ENCODE results near the gene FGL2. TPM values are rescaled to one million over a fixed set of nuclear protein-coding genes. Genes with fewer than 3 reads are reported as not detected.
"Not testable (repeated sequence)": the region's sequence is repeated elsewhere in the genome, so short reads cannot be mapped to it uniquely, and the experiment has no call there.

The FGL2 gene
- total RNA-seq, 1 experiment from 2014 or later = 22.6 TPM

GRCh38 chr7:77181015-77181595 lies 18.5 kb downstream of the FGL2 start:
- H3K9me3 ChIP-seq (ENCODE audit: low read length) = no peaks in the 10 kb centered on the region
- DNase-seq = no peak
- no peaks in the 10 kb centered on the region for H4K20me1 ChIP-seq (ENCODE audit: insufficient read depth, low read depth, low read length)
- H3K4me1 ChIP-seq (ENCODE audit: low read length) = no peaks in the 10 kb centered on the region
- H3K36me3 ChIP-seq (ENCODE audit: insufficient read depth, low read length) = no peaks in the 10 kb centered on the region
- H2AFZ ChIP-seq (ENCODE audit: low read length) = no peak overlapping the region
- no peaks in the 10 kb centered on the region for H3K79me2 ChIP-seq (ENCODE audit: low read length)
- H3K9ac ChIP-seq (ENCODE audit: low read length) = no peak overlapping the region
- no peaks in the 10 kb centered on the region for H3K9me2 ChIP-seq (replicated peaks; ENCODE audit: insufficient read depth, low read length)
- no peaks in the 10 kb centered on the region for H3K27me3 ChIP-seq (ENCODE audit: low read length)
- no peak overlapping the region for H3K4me3 ChIP-seq (ENCODE audit: low read length)
- no peak overlapping the region for H3K27ac ChIP-seq (ENCODE audit: low read length)
- no peak overlapping the region for H3K4me2 ChIP-seq (ENCODE audit: low read depth, low read length, poor library complexity, severe bottlenecking)

GRCh38 chr7:77178024-77178423 lies 21.6 kb downstream of the FGL2 start:
- H2AFZ ChIP-seq (ENCODE audit: low read length); H3K4me2 ChIP-seq (ENCODE audit: low read depth, low read length, poor library complexity, severe bottlenecking); H3K79me2 ChIP-seq (ENCODE audit: low read length); H3K9ac ChIP-seq (ENCODE audit: low read length); DNase-seq; H4K20me1 ChIP-seq (ENCODE audit: insufficient read depth, low read depth, low read length); H3K4me1 ChIP-seq (ENCODE audit: low read length); H3K36me3 ChIP-seq (ENCODE audit: insufficient read depth, low read length); H3K9me2 ChIP-seq (replicated peaks; ENCODE audit: insufficient read depth, low read length); H3K4me3 ChIP-seq (ENCODE audit: low read length); H3K27ac ChIP-seq (ENCODE audit: low read length); H3K9me3 ChIP-seq (ENCODE audit: low read length); H3K27me3 ChIP-seq (ENCODE audit: low read length): not testable (repeated sequence)

GRCh38 chr7:77177321-77177904 lies 22.2 kb downstream of the FGL2 start:
- H3K79me2 ChIP-seq (ENCODE audit: low read length); H3K27me3 ChIP-seq (ENCODE audit: low read length); H3K27ac ChIP-seq (ENCODE audit: low read length); H4K20me1 ChIP-seq (ENCODE audit: insufficient read depth, low read depth, low read length); H3K36me3 ChIP-seq (ENCODE audit: insufficient read depth, low read length); H3K4me2 ChIP-seq (ENCODE audit: low read depth, low read length, poor library complexity, severe bottlenecking); H3K9me2 ChIP-seq (replicated peaks; ENCODE audit: insufficient read depth, low read length); H3K4me1 ChIP-seq (ENCODE audit: low read length); H2AFZ ChIP-seq (ENCODE audit: low read length); DNase-seq; H3K4me3 ChIP-seq (ENCODE audit: low read length); H3K9me3 ChIP-seq (ENCODE audit: low read length); H3K9ac ChIP-seq (ENCODE audit: low read length): not testable (repeated sequence)

GRCh38 chr7:77175274-77175800 lies 24.3 kb downstream of the FGL2 start:
- DNase-seq; H4K20me1 ChIP-seq (ENCODE audit: insufficient read depth, low read depth, low read length); H3K4me3 ChIP-seq (ENCODE audit: low read length); H2AFZ ChIP-seq (ENCODE audit: low read length); H3K9me3 ChIP-seq (ENCODE audit: low read length); H3K27me3 ChIP-seq (ENCODE audit: low read length); H3K9ac ChIP-seq (ENCODE audit: low read length); H3K79me2 ChIP-seq (ENCODE audit: low read length); H3K9me2 ChIP-seq (replicated peaks; ENCODE audit: insufficient read depth, low read length); H3K4me2 ChIP-seq (ENCODE audit: low read depth, low read length, poor library complexity, severe bottlenecking); H3K4me1 ChIP-seq (ENCODE audit: low read length); H3K36me3 ChIP-seq (ENCODE audit: insufficient read depth, low read length); H3K27ac ChIP-seq (ENCODE audit: low read length): not testable (repeated sequence)

GRCh38 chr7:77174418-77174817 lies 25.2 kb downstream of the FGL2 start:
- not testable (repeated sequence) for H3K9me2 ChIP-seq (replicated peaks; ENCODE audit: insufficient read depth, low read length); H3K4me3 ChIP-seq (ENCODE audit: low read length); H3K36me3 ChIP-seq (ENCODE audit: insufficient read depth, low read length); DNase-seq; H3K79me2 ChIP-seq (ENCODE audit: low read length); H3K27ac ChIP-seq (ENCODE audit: low read length); H3K9ac ChIP-seq (ENCODE audit: low read length); H2AFZ ChIP-seq (ENCODE audit: low read length); H3K9me3 ChIP-seq (ENCODE audit: low read length); H3K27me3 ChIP-seq (ENCODE audit: low read length); H4K20me1 ChIP-seq (ENCODE audit: insufficient read depth, low read depth, low read length); H3K4me1 ChIP-seq (ENCODE audit: low read length); H3K4me2 ChIP-seq (ENCODE audit: low read depth, low read length, poor library complexity, severe bottlenecking)

GRCh38 chr7:77172437-77173172 lies 27.0 kb downstream of the FGL2 start:
- not testable (repeated sequence) for H3K79me2 ChIP-seq (ENCODE audit: low read length); H3K27ac ChIP-seq (ENCODE audit: low read length); H2AFZ ChIP-seq (ENCODE audit: low read length); H4K20me1 ChIP-seq (ENCODE audit: insufficient read depth, low read depth, low read length); H3K27me3 ChIP-seq (ENCODE audit: low read length); H3K9ac ChIP-seq (ENCODE audit: low read length); H3K4me1 ChIP-seq (ENCODE audit: low read length); H3K36me3 ChIP-seq (ENCODE audit: insufficient read depth, low read length); H3K4me2 ChIP-seq (ENCODE audit: low read depth, low read length, poor library complexity, severe bottlenecking); H3K9me2 ChIP-seq (replicated peaks; ENCODE audit: insufficient read depth, low read length); H3K9me3 ChIP-seq (ENCODE audit: low read length); DNase-seq; H3K4me3 ChIP-seq (ENCODE audit: low read length)

- not testable (repeated sequence) for H3K79me2 ChIP-seq (ENCODE audit: low read length)
These were observed 28.5 kb downstream of the FGL2 start for GRCh38 chr7:77171073-77171472.

GRCh38 chr7:77157446-77157845 lies 42.2 kb downstream of the FGL2 start:
- DNase-seq = no peak
- Histone ChIP-seq H3K4me1 (ENCODE audit: low read length) (no peaks in the 10 kb centered on the region), H3K9me2 (replicated peaks; ENCODE audit: insufficient read depth, low read length) (no peaks in the 10 kb centered on the region), H3K27me3 (ENCODE audit: low read length) (no peaks in the 10 kb centered on the region), H3K4me3 (ENCODE audit: low read length) (no peak overlapping the region), H3K27ac (ENCODE audit: low read length) (no peak overlapping the region), H3K36me3 (ENCODE audit: insufficient read depth, low read length) (no peaks in the 10 kb centered on the region), H4K20me1 (ENCODE audit: insufficient read depth, low read depth, low read length) (no peaks in the 10 kb centered on the region), H3K9me3 (ENCODE audit: low read length) (no peaks in the 10 kb centered on the region), H3K4me2 (ENCODE audit: low read depth, low read length, poor library complexity, severe bottlenecking) (no peak overlapping the region), H2AFZ (ENCODE audit: low read length) (no peak overlapping the region), H3K9ac (ENCODE audit: low read length) (no peak overlapping the region), H3K79me2 (ENCODE audit: low read length) (no peaks in the 10 kb centered on the region)

More at GRCh38 chr7:77171073-77171472, 28.5 kb downstream of the FGL2 start:
- H3K4me1 ChIP-seq (ENCODE audit: low read length); H3K4me2 ChIP-seq (ENCODE audit: low read depth, low read length, poor library complexity, severe bottlenecking); H3K36me3 ChIP-seq (ENCODE audit: insufficient read depth, low read length); DNase-seq; H3K9me2 ChIP-seq (replicated peaks; ENCODE audit: insufficient read depth, low read length); H3K9me3 ChIP-seq (ENCODE audit: low read length); H3K27me3 ChIP-seq (ENCODE audit: low read length); H2AFZ ChIP-seq (ENCODE audit: low read length); H3K27ac ChIP-seq (ENCODE audit: low read length); H4K20me1 ChIP-seq (ENCODE audit: insufficient read depth, low read depth, low read length); H3K4me3 ChIP-seq (ENCODE audit: low read length); H3K9ac ChIP-seq (ENCODE audit: low read length): not testable (repeated sequence)
